ENCODE data around the gene TMEM163. TPM values are rescaled to one million over a fixed set of nuclear protein-coding genes. Genes with fewer than 3 reads are reported as not detected.

Gene TMEM163
- total and polyA plus RNA-seq, 2 donors (not counting 3 experiments of a cell fraction or from before 2014, with no cell fraction given), result 1.0 to 2.8 TPM

DNA sequence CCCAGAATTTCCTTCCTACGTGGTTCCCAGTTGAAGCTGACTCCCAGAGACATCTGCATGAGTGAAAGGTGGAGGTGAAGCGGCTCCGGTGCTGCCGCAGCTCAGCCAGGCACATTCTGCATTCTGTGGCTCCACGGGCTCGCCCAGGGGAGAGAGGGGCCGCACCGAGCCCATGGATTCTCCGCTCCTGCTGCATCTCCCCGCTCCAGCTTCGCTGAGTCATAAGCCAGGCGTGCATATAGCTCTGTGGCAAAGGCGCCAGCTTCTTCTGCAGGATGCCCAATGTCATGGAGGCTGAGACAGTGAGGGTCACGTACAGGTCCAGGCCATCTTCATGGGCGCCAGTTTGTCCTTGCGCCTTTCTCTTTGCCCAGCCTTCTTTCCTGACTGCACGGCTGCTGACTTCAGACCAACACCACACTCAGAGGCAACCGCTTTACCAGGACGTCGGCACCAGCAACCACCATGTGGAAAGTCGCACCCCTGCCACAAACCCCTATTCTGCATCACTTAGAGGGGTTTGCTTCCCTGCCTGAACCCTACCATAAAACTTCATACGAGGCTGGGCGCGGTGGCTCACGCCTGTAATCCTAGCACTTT is 249.2 kb downstream of the TMEM163 start:
- intact Hi-C loops (cut with micrococcal nuclease), result no loop called here
- ChIA-PET CTCF (interaction anchor here (0.6 to 3.5 kb wide), 5 partner anchors 9 to 520 kb away, joined by 3 to 13 read pairs (median 3); no protein-coding TSS in a partner anchor), POLR2A (interaction anchor here (0.6 kb wide), 1 partner anchor 27 kb away, joined by 3 read pairs; no protein-coding TSS in a partner anchor)
- Histone ChIP-seq H3K9me3 (replicated peaks; ENCODE audit: control insufficient read depth, insufficient read depth, low read length) (no peaks in the 10 kb centered on the region), H4K20me1 (replicated peaks; ENCODE audit: control insufficient read depth, extremely low read depth, insufficient read depth, low read length) (no peaks in the 10 kb centered on the region), H3K27ac (ENCODE audit: insufficient read depth, low read depth, low read length) (no peak overlapping the region), H3K79me2 (ENCODE audit: control insufficient read depth, insufficient read depth, low read length) (no peaks in the 10 kb centered on the region), H3K4me3 (replicated peaks in 1 of 3; ENCODE audit: insufficient read depth in 1 of 3, low read depth in 1 of 3, low read length in 3 of 3) (no peak overlapping the region), H3K36me3 (ENCODE audit: control insufficient read depth in 2 of 2, extremely low read depth in 1 of 2, insufficient read depth in 2 of 2, low read length in 2 of 2) (no peaks in the 10 kb centered on the region), H3K4me1 (ENCODE audit: control insufficient read depth, extremely low read depth, insufficient read depth, low read length) (no peaks in the 10 kb centered on the region), H3K9me1 (replicated peaks; ENCODE audit: control insufficient read depth, extremely low read depth, insufficient read depth, low read length) (no peaks in the 10 kb centered on the region), H3K9ac (replicated peaks; ENCODE audit: extremely low read depth, insufficient read depth, low read length) (no peak overlapping the region), H3K27me3 (ENCODE audit: control insufficient read depth in 2 of 2, insufficient read depth in 2 of 2, low read length in 2 of 2) (peaks cover 0 to 2% of the 10 kb centered on the region in 2 experiments), H2AFZ (ENCODE audit: low read depth, low read length) (no peak overlapping the region), H3K4me2 (ENCODE audit: insufficient read depth, low read length) (no peak overlapping the region)
- TF ChIP-seq JUN (IDR thresholded peaks at IDR 0.05; ENCODE audit: borderline replicate concordance, insufficient read depth, insufficient read length, low read depth), result no peak
- TF ChIP-seq FOS (IDR thresholded peaks at IDR 0.05; ENCODE audit: borderline replicate concordance, insufficient read depth, low read length), result no peak
- TF ChIP-seq POLR2A (IDR thresholded peaks at IDR 0.05; ENCODE audit: low read depth, low read length), result no peak
- TF ChIP-seq, protein P1, sequence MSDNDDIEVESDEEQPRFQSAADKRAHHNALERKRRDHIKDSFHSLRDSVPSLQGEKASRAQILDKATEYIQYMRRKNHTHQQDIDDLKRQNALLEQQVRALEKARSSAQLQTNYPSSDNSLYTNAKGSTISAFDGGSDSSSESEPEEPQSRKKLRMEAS (IDR thresholded peaks at IDR 0.05; ENCODE audit: insufficient read depth, insufficient read length), result no peak
- no peak for TF ChIP-seq GATA2 (IDR thresholded peaks at IDR 0.05; ENCODE audit: insufficient read depth, insufficient read length, low read depth, low read length)
- no peak for TF ChIP-seq POLR2AphosphoS5 (IDR thresholded peaks at IDR 0.05; ENCODE audit: insufficient read depth, low read depth, low read length)
- TF ChIP-seq MYC (IDR thresholded peaks at IDR 0.05; ENCODE audit: low read depth, low read length), result no peak
- TF ChIP-seq EZH2 (IDR thresholded peaks at IDR 0.05; ENCODE audit: borderline replicate concordance, low read depth, low read length, severe bottlenecking), result no peak
- TF ChIP-seq, protein P2, sequence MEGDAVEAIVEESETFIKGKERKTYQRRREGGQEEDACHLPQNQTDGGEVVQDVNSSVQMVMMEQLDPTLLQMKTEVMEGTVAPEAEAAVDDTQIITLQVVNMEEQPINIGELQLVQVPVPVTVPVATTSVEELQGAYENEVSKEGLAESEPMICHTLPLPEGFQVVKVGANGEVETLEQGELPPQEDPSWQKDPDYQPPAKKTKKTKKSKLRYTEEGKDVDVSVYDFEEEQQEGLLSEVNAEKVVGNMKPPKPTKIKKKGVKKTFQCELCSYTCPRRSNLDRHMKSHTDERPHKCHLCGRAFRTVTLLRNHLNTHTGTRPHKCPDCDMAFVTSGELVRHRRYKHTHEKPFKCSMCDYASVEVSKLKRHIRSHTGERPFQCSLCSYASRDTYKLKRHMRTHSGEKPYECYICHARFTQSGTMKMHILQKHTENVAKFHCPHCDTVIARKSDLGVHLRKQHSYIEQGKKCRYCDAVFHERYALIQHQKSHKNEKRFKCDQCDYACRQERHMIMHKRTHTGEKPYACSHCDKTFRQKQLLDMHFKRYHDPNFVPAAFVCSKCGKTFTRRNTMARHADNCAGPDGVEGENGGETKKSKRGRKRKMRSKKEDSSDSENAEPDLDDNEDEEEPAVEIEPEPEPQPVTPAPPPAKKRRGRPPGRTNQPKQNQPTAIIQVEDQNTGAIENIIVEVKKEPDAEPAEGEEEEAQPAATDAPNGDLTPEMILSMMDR (IDR thresholded peaks at IDR 0.05; ENCODE audit: extremely low read depth in 1 of 2, insufficient read depth in 1 of 2, low read depth in 1 of 2, low read length in 2 of 2), result no peak
- dilution Hi-C loops (cut with MboI; ENCODE audit: extremely low pct_ligation_motif_present, low sequenced_read_pairs), result no loop called here
- FAIRE-seq (no peak), DNase-seq (ENCODE audit: low read depth, low spot score) (no peak)
- BruUV-seq (replicated peaks), result no TSS peak
